Small intestine (tissue), 7 donors: ENCODE results near the gene MAP3K9. TPM values are rescaled to one million over a fixed set of nuclear protein-coding genes. Genes with fewer than 3 reads are reported as not detected.
A peak's percentile ranks its signal among the peaks of the same experiment; 100 is the strongest.

Source experiments
- DNase-seq, 2 donors: peaks; one replicate each; pipeline versions ENCODE4 v3.0.0 to v3.0.0-alpha.2; 2013
- FAIRE-seq: peaks from 2 replicates; lab custom pipeline; 2012; peaks lifted over from hg19 to GRCh38; lab: Jason Lieb, UNC
- H3K27ac ChIP-seq, 3 donors: one replicate each; pipeline ENCODE4 v1.5.1; 2013; ENCODE audit warnings: low read length in 2 of 3, mild to moderate bottlenecking in 2 of 3, control low read depth in 1 of 3, inconsistent platforms in 1 of 3, low read depth in 1 of 3, moderate library complexity in 1 of 3
- H3K27me3 ChIP-seq, 3 donors: one replicate each; pipeline ENCODE4 v1.6.1; 2013; ENCODE audit warnings: low read length in 3 of 3, inconsistent platforms in 1 of 3; ENCODE audit not compliant: control insufficient read depth in 3 of 3, insufficient read depth in 3 of 3
- H3K36me3 ChIP-seq, 3 donors: one replicate each; pipeline ENCODE4 v1.6.1; 2013; ENCODE audit warnings: low read length in 3 of 3, inconsistent platforms in 1 of 3, low read depth in 1 of 3, mild to moderate bottlenecking in 1 of 3, moderate library complexity in 1 of 3; ENCODE audit not compliant: control insufficient read depth in 3 of 3, insufficient read depth in 2 of 3
- H3K4me1 ChIP-seq, 3 donors: one replicate each; pipeline ENCODE4 v1.6.1; 2013; ENCODE audit warnings: low read length in 2 of 3, inconsistent platforms in 1 of 3, low read depth in 1 of 3, mild to moderate bottlenecking in 1 of 3, moderate library complexity in 1 of 3; ENCODE audit not compliant: control insufficient read depth in 3 of 3, insufficient read depth in 2 of 3
- H3K4me3 ChIP-seq, 3 donors: one replicate each; pipeline ENCODE4 v1.5.1; 2013; ENCODE audit warnings: low read length in 3 of 3, control low read depth in 1 of 3, inconsistent platforms in 1 of 3, low read depth in 1 of 3, mild to moderate bottlenecking in 1 of 3, moderate library complexity in 1 of 3
- H3K9me3 ChIP-seq, 2 donors: one replicate each; pipeline ENCODE4 v1.6.1; 2013; ENCODE audit warnings: low read depth in 1 of 2, low read length in 1 of 2; ENCODE audit not compliant: control insufficient read depth in 2 of 2, insufficient read depth in 1 of 2
- WGBS, 3 donors: extraction: QIAGEN DNeasy Blood & Tissue Kit; methylation state at CpG; one replicate each; pipeline ENCODE4 v1.1.7; 2013; 5-methylcytosine and 5-hydroxymethylcytosine counted together
- polyA plus RNA-seq, 4 donors: library from polyadenylated mRNA; stranded (reverse) in 3 of 4; unstranded in 1 of 4; fragments of 200-250 nt in 3 of 4; fragments of 120-200 nt in 1 of 4; gene quantifications; one replicate each; pipeline versions ENCODE4 v1.2.1 to v1.2.3, GENCODE V29; 2013
- donor health status: healthy with polysubstance abuse.
- donor health status: control.
- donor health status: control.
- donor health status: Bipolar disorder and iron deficiency.
- donor health status: healthy.

Gene MAP3K9
- polyA plus RNA-seq, 4 donors = 0.81 to 4.5 (median 2.6) TPM

DNA sequence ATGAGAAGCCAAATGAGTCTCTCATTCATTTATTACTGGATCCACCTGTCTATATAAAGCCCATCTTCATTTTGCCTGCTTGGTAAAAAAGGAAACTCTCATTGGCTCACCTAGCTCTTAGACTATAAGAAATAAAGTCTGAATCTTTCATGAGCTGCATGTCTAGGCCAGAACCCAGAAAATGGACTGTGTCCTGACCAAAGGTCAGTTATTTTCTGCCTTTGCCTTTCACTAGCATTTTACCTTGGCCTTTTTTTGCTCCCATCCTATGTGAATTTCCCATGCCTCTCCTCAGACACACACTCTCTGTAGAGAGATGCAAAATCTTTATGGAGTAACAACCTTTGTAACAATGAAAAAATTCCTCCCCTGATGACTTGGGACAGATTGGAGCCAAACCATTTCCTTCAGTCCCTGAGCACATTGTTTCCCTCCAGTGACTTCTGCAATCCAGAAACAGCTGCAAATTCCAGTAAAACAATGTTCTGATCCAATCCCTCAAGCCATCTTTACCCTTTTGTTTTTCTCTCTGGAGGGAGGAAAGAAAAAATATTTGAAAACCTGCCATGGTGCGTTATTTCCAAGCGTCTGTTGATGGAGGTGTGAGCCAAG lies 33.6 kb upstream of the MAP3K9 start:
- 62 to 85% (median 80%) methylated on average over 2 of the region's 2 CpGs for WGBS, 3 donors
- FAIRE-seq (no peak), DNase-seq (peak; percentile 63 to 64)
- no peaks in the 10 kb centered on the region for H3K36me3 ChIP-seq
- no peak overlapping the region for H3K4me3 ChIP-seq
- H3K27ac ChIP-seq = peak overlapping the region in 1 of 3 donors; percentile 31
- peaks cover 0 to 6% of the 10 kb centered on the region in 2 donors for H3K9me3 ChIP-seq
- H3K4me1 ChIP-seq = peaks cover 0 to 17% (median 3%) of the 10 kb centered on the region in 3 donors
- H3K27me3 ChIP-seq = no peaks in the 10 kb centered on the region

DNA sequence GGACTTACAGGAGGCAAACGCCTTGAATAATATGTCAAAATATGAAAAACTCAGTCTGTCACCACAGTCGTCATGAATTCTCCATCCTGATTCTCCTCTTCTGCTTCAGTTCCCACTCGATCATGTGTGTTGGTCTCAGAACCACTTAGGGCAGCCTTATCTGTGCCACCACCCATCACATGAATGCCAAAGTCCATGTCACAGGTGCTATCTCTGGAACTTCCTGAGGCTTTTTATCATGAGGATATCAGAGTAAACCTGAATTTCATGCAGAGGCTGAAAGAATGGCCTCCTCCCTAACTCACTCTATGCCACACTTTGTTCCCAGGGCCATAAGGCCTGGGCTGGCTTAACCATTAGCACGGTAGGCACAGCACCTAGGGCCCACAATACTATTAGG lies 28.8 kb upstream of the MAP3K9 start:
- Histone ChIP-seq H3K27me3 (no peaks in the 10 kb centered on the region), H3K9me3 (peaks cover 2 to 18% of the 10 kb centered on the region in 2 donors), H3K4me3 (no peak overlapping the region), H3K4me1 (peaks cover 0 to 35% (median 4%) of the 10 kb centered on the region in 3 donors), H3K27ac (peak overlapping the region in 1 of 3 donors; percentile 83), H3K36me3 (no peaks in the 10 kb centered on the region)
- WGBS, 3 donors = 16 to 59% (median 43%) methylated on average over 4 of the region's 4 CpGs
- FAIRE-seq (no peak), DNase-seq (peak; percentile 94 to 96)

DNA sequence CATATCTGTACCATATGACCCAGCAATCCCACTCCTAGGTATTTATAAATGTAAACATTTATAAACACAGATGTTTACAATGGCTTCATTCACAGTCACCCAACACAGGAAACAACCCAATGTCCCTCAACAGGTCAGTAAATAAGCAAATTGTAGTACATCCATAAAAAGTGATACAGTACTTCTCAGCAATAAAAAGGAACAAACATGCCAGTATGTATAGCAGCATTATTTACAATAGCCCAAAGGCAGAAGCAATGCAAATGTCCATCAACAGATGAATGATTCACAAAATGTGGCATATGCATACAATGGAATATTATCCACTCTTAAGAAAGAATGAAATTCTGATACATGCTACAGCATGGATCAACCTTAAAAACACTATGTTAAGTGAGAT lies 27.6 kb upstream of the MAP3K9 start:
- H3K27ac ChIP-seq = peak overlapping the region in 1 of 3 donors; percentile 83
- H3K36me3 ChIP-seq = no peaks in the 10 kb centered on the region
- H3K4me1 ChIP-seq = peaks cover 0 to 40% (median 4%) of the 10 kb centered on the region in 3 donors
- H3K9me3 ChIP-seq = peaks cover 2 to 18% of the 10 kb centered on the region in 2 donors
- no peaks in the 10 kb centered on the region for H3K27me3 ChIP-seq
- no peak overlapping the region for H3K4me3 ChIP-seq
- no peak for DNase-seq
- no peak for FAIRE-seq

DNA sequence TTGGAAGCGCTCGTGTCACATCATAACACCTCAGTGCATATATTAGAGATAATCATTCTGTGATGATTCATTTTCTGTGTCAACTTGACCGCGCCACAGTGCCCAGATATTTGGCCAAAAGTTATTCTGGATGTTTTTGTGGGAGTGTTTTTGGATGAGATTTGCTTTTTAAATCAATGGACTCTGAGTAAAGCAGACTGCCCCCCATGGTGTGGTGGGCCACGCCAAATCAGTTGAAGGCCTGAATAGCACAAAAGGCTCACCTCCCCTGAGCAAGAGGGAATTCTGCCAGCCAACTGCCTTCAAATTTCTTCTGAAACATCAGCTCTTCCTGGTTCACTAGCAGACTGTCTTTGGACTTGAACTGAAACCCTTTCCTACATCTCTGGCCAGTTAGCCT lies 24.6 kb upstream of the MAP3K9 start:
- Histone ChIP-seq H3K36me3 (no peaks in the 10 kb centered on the region), H3K4me3 (no peak overlapping the region), H3K27ac (no peak overlapping the region), H3K4me1 (peaks cover 0 to 39% (median 10%) of the 10 kb centered on the region in 3 donors), H3K9me3 (peaks cover 2 to 12% of the 10 kb centered on the region in 2 donors), H3K27me3 (no peaks in the 10 kb centered on the region)
- WGBS, 3 donors = 92 to 97% (median 95%) methylated on average over 5 of the region's 5 CpGs
- DNase-seq (no peak), FAIRE-seq (no peak)

DNA sequence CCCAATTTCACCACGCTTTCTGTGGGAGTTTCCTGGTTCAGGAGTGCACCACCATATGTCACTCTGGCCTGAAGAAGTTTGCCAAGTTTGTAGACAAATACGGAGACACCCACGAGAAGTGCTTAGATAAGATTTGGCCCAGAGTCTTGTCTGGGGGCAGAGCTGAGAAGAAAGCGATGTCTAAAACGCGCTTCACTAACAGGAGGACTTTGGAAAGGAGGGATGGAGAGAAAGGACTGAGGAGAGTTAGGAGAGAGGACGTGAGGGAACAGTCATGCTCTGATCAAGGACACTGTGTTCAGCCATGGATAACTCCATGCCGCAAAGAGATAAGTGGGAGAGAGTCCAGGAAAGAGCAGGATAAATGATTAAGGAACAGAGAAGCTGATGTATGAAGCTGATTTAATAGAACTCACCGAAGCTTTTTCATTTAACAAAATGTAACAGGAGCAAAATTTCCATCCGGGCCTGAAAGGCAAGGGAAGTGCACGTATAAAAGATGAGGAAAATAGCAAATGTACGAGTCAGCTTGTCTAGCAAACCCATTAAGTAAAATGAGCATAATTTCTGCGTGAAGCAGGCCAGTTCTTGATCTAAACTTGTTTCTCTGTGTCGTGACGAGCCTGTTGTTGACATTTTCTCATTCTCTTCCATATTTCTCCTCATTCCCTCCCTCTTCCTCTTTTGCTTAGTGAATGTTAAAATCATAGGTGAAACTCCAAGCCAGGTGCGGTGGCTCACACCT lies 23.4 kb upstream of the MAP3K9 start:
- peak; percentile 44 to 86 for DNase-seq

DNA sequence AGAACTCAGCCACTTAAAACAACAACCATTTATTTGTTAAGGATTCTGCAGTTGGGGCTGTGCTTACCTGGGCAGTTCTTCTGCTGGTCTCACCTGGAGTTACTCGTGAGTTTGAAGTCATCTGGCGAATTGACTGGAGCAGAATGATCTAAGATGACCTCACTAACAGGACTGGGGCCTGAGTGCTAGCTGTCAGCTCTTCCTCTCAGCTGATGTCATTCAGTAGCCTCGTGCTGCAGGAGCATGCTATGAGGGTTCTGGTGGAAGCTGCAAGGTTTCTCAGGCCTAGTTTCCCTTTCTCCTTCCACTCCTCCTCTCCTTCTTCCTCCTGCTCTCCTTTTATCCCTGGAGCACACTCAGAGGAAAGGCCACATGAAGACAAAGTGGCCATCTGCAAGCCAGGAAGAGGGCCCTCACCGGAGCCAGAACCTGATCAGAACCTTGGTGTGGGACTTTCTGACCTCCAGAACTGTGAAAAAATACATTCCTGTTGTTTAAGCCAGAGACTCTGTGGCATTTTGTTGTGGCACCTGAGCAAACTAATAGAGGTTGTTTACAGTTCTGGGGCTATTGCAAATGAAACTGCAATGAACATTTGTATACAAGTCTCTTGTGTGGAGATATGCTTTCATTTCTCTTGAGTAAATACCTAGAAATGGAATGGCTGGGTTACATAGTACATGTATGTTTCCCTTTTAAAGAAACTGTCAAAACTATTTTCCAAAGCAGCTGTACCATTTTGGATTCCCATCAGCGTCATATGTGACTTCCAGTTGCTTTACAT lies 21.9 kb upstream of the MAP3K9 start:
- no peaks in the 10 kb centered on the region for H3K27me3 ChIP-seq
- peak overlapping the region in 1 of 3 donors; percentile 59 for H3K27ac ChIP-seq
- 66 to 69% (median 69%) methylated on average over 5 of the region's 5 CpGs for WGBS, 3 donors
- H3K4me1 ChIP-seq = peaks cover 0 to 34% (median 15%) of the 10 kb centered on the region in 3 donors
- no peaks in the 10 kb centered on the region for H3K36me3 ChIP-seq
- H3K4me3 ChIP-seq = no peak overlapping the region
- FAIRE-seq (no peak), DNase-seq (no peak)
- H3K9me3 ChIP-seq = peaks cover 2 to 10% of the 10 kb centered on the region in 2 donors

More for the DNA sequence above, 23.4 kb upstream of the MAP3K9 start:
- no peak for FAIRE-seq
- H3K4me1 ChIP-seq = peaks cover 0 to 37% (median 13%) of the 10 kb centered on the region in 3 donors
- peaks cover 2 to 12% of the 10 kb centered on the region in 2 donors for H3K9me3 ChIP-seq
- H3K27me3 ChIP-seq = no peaks in the 10 kb centered on the region
- H3K4me3 ChIP-seq = no peak overlapping the region
- WGBS, 3 donors = 45 to 60% (median 53%) methylated on average over 16 of the region's 16 CpGs
- H3K27ac ChIP-seq = peak overlapping the region; percentile 3 to 72 (median 30)
- H3K36me3 ChIP-seq = no peaks in the 10 kb centered on the region

DNA sequence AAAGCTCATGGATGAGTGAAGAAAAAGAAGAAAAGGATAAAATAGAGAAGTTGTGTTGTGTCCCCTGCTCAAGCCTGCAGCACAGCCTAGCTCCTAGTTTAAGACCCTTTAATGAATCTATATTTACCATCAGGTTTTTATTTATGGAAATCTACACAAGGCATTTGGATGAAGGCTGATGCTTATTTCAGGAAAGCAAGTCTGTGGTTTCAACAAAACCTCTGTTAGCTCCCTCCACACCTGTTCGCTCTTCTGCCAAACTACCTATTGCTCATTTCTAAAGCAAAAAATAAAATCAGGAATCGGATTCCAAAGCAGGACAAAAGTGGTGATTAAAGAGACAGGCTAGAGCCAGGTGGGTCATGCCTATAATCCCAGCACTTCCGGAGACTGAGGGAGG lies 18.9 kb upstream of the MAP3K9 start:
- no peaks in the 10 kb centered on the region for H3K36me3 ChIP-seq
- DNase-seq (no peak), FAIRE-seq (no peak)
- no peaks in the 10 kb centered on the region for H3K9me3 ChIP-seq
- H3K27ac ChIP-seq = peak overlapping the region in 1 of 3 donors; percentile 75
- 57 to 78% (median 68%) methylated on average over 3 of the region's 3 CpGs for WGBS, 3 donors
- H3K4me3 ChIP-seq = no peak overlapping the region
- no peaks in the 10 kb centered on the region for H3K27me3 ChIP-seq
- H3K4me1 ChIP-seq = peaks cover 0 to 43% (median 17%) of the 10 kb centered on the region in 3 donors

DNA sequence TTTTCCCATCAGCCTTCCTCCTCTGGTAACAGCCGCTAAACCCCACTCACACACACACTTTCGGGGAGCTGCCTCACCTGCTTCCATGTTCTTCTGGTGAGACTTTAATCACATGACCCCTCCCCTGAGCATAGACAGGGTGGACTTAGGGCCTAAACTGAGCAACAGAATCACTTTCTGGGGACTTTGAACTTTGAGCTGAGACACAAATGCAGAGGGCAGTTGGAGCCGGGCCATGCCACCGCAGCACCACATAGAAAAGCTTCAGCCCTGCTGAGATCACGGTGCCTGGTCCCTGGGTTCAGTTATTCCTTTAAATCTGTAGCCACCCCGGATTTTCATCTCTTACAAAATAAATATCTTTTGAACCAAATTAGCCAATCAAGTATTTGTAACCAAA lies 18.4 kb upstream of the MAP3K9 start:
- 20 to 65% (median 34%) methylated on average over 6 of the region's 6 CpGs for WGBS, 3 donors
- H3K27ac ChIP-seq = peak overlapping the region; percentile 41 to 87 (median 74)
- DNase-seq (peak; percentile 91 to 93), FAIRE-seq (no peak)
- peaks cover 0 to 43% (median 17%) of the 10 kb centered on the region in 3 donors for H3K4me1 ChIP-seq
- no peaks in the 10 kb centered on the region for H3K9me3 ChIP-seq
- H3K36me3 ChIP-seq = no peaks in the 10 kb centered on the region
- no peak overlapping the region for H3K4me3 ChIP-seq
- H3K27me3 ChIP-seq = no peaks in the 10 kb centered on the region
